ENCODE measurements around the gene PTMS.

PTMS gene

GRCh38 chr12:6752921-6753771, 13.0 kb upstream of the PTMS start, which contains the start of gene MLF2:
Gene MLF2 (minus strand): TSS chr12:6753141. CDS start chr12:6752334, 807 bp downstream.
- DNase-seq: peak; percentile 93

GRCh38 chr12:6753772-6754356, 12.3 kb upstream of the PTMS start:
- no peak for DNase-seq

- no peak for DNase-seq
Measured at GRCh38 chr12:6754411-6754810, 11.8 kb upstream of the PTMS start.

- DNase-seq: no peak
Measured at GRCh38 chr12:6757028-6757690, 9.0 kb upstream of the PTMS start.

GRCh38 chr12:6758506-6759095, 7.6 kb upstream of the PTMS start:
- DNase-seq: no peak

- no peak for DNase-seq
Measured at GRCh38 chr12:6759741-6760140, 6.4 kb upstream of the PTMS start.

- DNase-seq: no peak
Measured at GRCh38 chr12:6763380-6763779, 2.8 kb upstream of the PTMS start.

- DNase-seq: peak; percentile 79
Measured at GRCh38 chr12:6764011-6764828, 1.9 kb upstream of the PTMS start.

- DNase-seq: no peak
Measured at GRCh38 chr12:6765048-6765633, 1.0 kb upstream of the PTMS start.

GRCh38 chr12:6766651-6767349, 637 bp downstream of the PTMS start:
- DNase-seq: no peak

GRCh38 chr12:6767353-6768319, 1.5 kb downstream of the PTMS start:
- no peak for DNase-seq

- DNase-seq: no peak
Measured at GRCh38 chr12:6768437-6768914, 2.3 kb downstream of the PTMS start.

- DNase-seq: no peak
Measured at GRCh38 chr12:6768990-6769389, 2.8 kb downstream of the PTMS start.

GRCh38 chr12:6769666-6770065, 3.5 kb downstream of the PTMS start:
- no peak for DNase-seq

GRCh38 chr12:6770094-6770493, 3.9 kb downstream of the PTMS start:
- no peak for DNase-seq

GRCh38 chr12:6770600-6770999, 4.4 kb downstream of the PTMS start:
- no peak for DNase-seq

- no peak for DNase-seq
Measured at GRCh38 chr12:6771091-6771495, 4.9 kb downstream of the PTMS start.

GRCh38 chr12:6771509-6772330, 5.6 kb downstream of the PTMS start:
- no peak for DNase-seq

- no peak for DNase-seq
Measured at GRCh38 chr12:6772331-6772695, 6.2 kb downstream of the PTMS start, which contains the start of gene LAG3. Gene LAG3 (plus strand): TSS chr12:6772520. CDS start chr12:6772853, 333 bp downstream.

Measured in GOT3 (cell line).